ENCODE measurements around the gene MFNG. TPM values are rescaled to one million over a fixed set of nuclear protein-coding genes. Genes with fewer than 3 reads are reported as not detected.
A peak's percentile ranks its signal among the peaks of the same experiment; 100 is the strongest.

Gene MFNG
- total RNA-seq, 1 donor from 2014 or later = 166 TPM

DNA sequence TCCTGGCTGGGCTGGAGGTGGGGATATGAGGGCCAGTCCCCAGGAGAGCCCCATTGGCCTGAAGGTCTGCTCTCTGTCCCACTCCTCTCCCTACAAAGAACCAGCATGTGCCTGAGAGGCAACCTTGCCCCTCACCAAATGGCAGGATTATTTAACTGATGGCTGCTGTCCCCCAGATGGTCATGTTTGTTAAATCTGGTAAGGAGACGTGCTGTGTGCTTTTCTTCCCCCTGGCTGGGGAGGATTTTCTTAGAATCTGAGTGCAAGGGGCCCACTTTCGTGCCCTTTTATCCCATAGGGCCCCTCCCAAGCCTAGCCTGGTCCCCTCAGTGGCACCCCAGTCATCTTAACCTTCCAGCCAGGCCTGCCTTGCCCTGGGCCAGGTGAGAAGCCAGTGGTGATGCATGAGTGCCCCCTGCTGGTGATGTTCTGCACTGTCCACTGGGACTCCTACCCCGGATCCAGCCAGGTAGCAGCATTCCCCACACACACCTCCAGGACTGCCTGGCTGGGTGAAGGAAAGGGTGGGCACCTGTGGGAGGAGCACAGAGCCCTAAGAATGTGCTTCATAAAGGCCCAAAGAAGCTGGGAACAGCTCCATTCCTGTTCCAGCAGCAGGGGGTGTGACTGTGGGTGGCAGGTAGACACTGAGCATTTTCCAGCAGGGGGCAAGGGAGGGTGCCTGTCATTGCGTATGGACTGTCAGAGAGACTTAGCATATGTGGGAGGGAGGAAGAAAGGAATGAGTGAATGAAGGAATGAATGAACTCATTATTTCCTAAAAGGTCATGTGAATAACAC, 28.9 kb downstream of the MFNG start:
- H3K27me3 Mint-ChIP-seq (ENCODE audit: low read depth) = no peaks in the 10 kb centered on the region
- DNase-seq (ENCODE audit: low spot score) = peak; percentile 69
- peaks cover 5% of the 10 kb centered on the region for H3K36me3 Mint-ChIP-seq (ENCODE audit: low read depth)
- peaks cover 7% of the 10 kb centered on the region for H3K4me1 Mint-ChIP-seq (ENCODE audit: low read depth)
- no peak overlapping the region for H3K4me3 Mint-ChIP-seq (ENCODE audit: low read depth)
- H3K9me3 Mint-ChIP-seq = no peaks in the 10 kb centered on the region
- H3K27ac Mint-ChIP-seq = no peak overlapping the region
- intact Hi-C loops (cut with micrococcal nuclease) = loop anchor here (1.0 to 10.0 kb wide), 2 partner anchors 140 to 192 kb away; no protein-coding TSS in a partner anchor

DNA sequence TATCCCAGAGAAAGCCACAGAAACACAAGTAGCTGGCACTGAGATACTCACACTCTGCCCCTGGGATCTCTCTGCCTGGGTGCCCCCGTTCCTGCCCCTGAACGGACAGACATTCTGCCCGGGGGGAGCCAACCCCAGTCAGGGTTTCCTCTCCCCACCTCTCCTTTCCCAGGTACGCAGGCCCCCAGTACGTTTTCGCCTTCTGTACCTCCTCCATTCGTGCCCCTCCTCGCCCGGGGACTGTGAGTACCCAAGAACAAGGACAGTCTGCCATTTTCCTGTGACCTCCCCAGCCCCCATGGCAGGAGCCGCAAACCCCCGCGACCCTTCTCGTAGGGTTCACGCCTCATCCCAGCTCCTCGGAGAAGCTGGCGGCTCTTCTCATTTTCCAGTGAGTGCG, 29.8 kb downstream of the MFNG start:
- Mint-ChIP-seq H3K27me3 (ENCODE audit: low read depth) (no peaks in the 10 kb centered on the region), H3K4me3 (ENCODE audit: low read depth) (no peak overlapping the region), H3K4me1 (ENCODE audit: low read depth) (peaks cover 7% of the 10 kb centered on the region), H3K36me3 (ENCODE audit: low read depth) (peaks cover 5% of the 10 kb centered on the region), H3K27ac (no peak overlapping the region), H3K9me3 (no peaks in the 10 kb centered on the region)
- intact Hi-C loops (cut with micrococcal nuclease) = loop anchor here (10.0 kb wide), 1 partner anchor 192 kb away; no protein-coding TSS in a partner anchor
- DNase-seq (ENCODE audit: low spot score) = no peak

DNA sequence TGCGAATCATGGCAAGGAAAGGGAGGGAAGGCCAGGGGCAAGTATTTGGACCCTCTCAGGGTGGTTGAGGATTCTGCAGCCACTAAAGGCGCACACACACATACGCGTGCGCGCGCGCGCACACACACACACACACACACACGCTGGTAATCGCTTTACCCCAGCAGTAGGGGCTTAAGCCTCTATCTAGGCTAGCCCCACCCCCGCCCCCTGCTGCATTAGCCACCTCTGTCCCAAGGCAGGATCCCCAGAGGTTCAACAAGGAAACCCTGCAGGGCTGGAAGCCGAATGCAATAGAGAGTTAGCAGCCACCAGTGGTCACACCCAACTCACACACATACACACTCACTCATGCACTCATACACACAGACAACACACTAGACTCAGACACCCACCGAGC, 30.3 kb downstream of the MFNG start:
- Mint-ChIP-seq H3K27me3 (ENCODE audit: low read depth) (no peaks in the 10 kb centered on the region), H3K9me3 (no peaks in the 10 kb centered on the region), H3K4me3 (ENCODE audit: low read depth) (no peak overlapping the region), H3K4me1 (ENCODE audit: low read depth) (peaks cover 7% of the 10 kb centered on the region), H3K36me3 (ENCODE audit: low read depth) (peaks cover 5% of the 10 kb centered on the region), H3K27ac (no peak overlapping the region)
- no peak for DNase-seq (ENCODE audit: low spot score)
- intact Hi-C loops (cut with micrococcal nuclease) = loop anchor here (10.0 kb wide), 1 partner anchor 191 kb away; no protein-coding TSS in a partner anchor

DNA sequence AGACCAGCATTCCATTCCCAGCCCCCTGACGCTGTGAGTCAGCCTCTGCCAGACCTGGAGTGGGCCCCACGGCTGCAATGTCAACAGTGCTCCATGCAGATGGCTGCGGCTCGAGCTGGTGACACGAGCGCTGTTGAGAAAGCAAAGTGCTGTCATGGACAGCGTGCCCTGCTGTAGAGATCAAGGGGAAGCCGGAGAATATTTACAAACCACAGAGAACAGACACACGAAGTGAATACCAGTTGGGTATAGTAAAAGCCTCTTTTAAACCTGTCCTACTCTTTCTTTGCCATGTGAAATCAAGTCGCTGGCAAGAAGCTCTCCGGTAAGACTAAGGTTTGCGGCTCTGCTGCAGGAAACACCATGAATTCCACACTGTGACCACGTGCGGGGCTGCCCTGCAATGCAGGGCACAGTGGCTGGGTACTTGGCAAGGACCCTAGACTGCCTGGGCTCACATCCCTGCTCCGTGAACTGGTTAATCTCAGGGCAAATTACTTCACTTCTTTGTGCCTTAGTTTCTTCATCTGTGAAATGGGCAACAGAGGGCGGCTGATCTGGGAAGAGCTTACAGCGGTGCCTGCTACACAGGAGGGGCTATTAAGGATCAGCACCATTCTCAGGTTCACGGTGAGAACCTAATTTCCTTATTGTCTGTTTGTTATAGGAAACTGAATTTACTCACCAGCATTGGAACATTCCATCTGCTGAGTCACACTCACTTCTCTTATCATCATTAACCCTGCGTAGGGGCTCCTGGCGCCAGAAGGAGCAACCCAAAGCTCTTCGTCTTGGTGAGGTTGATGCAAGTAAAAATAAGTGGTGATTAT, 31.1 kb downstream of the MFNG start:
- no peaks in the 10 kb centered on the region for H3K36me3 Mint-ChIP-seq (ENCODE audit: low read depth)
- H3K27ac Mint-ChIP-seq = no peak overlapping the region
- H3K27me3 Mint-ChIP-seq (ENCODE audit: low read depth) = no peaks in the 10 kb centered on the region
- H3K4me1 Mint-ChIP-seq (ENCODE audit: low read depth) = peaks cover 13% of the 10 kb centered on the region
- no peaks in the 10 kb centered on the region for H3K9me3 Mint-ChIP-seq
- DNase-seq (ENCODE audit: low spot score) = no peak
- intact Hi-C loops (cut with micrococcal nuclease) = loop anchor here (10.0 kb wide), 1 partner anchor 190 kb away; no protein-coding TSS in a partner anchor
- no peak overlapping the region for H3K4me3 Mint-ChIP-seq (ENCODE audit: low read depth)

DNA sequence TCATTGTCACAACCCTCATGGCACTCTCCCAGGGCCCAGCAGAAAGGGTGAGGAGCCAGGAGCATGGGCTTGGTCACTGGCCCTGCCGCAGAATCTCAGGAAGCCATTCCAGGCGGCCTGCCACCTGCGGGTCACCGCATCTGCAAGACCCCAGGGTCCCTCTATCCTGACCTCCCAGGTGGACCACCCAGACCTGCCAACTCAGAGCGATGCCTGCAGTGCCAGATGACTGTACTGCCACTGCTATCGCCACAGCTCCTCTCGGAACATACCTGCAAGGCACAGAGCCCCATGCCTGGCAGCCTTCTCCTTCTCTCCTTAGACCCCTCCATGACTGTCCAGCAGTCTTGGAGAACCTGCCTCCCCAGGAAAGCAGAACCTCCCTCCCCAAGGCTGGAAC, 32.5 kb downstream of the MFNG start:
- Mint-ChIP-seq H3K9me3 (no peaks in the 10 kb centered on the region), H3K4me3 (ENCODE audit: low read depth) (no peak overlapping the region), H3K36me3 (ENCODE audit: low read depth) (no peaks in the 10 kb centered on the region), H3K27ac (no peak overlapping the region), H3K4me1 (ENCODE audit: low read depth) (peaks cover 13% of the 10 kb centered on the region), H3K27me3 (ENCODE audit: low read depth) (no peaks in the 10 kb centered on the region)
- no peak for DNase-seq (ENCODE audit: low spot score)
- intact Hi-C loops (cut with micrococcal nuclease) = loop anchor here (10.0 kb wide), 1 partner anchor 189 kb away; no protein-coding TSS in a partner anchor

DNA sequence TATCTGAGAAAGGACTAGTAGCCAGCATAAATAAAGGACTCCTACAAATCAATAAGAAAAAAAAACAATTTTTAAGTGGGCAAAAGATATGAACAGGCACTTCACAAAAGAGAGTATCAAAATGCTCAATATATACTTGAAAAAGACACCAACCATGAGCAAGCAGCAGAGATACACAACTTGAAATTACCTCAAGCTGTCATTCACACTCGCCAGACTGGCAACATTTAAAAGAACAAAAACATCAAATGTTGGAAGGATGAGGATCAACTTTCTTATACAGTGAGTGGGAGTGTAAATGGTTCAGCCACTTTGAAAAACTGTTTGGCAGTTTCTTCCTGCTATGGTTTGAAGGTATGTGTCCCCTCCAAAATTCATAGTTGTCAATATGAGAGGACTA, 35.0 kb downstream of the MFNG start:
- Mint-ChIP-seq H3K36me3 (ENCODE audit: low read depth) (no peaks in the 10 kb centered on the region), H3K4me3 (ENCODE audit: low read depth) (no peak overlapping the region), H3K27me3 (ENCODE audit: low read depth) (no peaks in the 10 kb centered on the region), H3K4me1 (ENCODE audit: low read depth) (peaks cover 8% of the 10 kb centered on the region), H3K27ac (no peak overlapping the region), H3K9me3 (no peaks in the 10 kb centered on the region)
- DNase-seq (ENCODE audit: low spot score) = no peak
- intact Hi-C loops (cut with micrococcal nuclease) = loop anchor here (10.0 kb wide), 1 partner anchor 186 kb away; no protein-coding TSS in a partner anchor

DNA sequence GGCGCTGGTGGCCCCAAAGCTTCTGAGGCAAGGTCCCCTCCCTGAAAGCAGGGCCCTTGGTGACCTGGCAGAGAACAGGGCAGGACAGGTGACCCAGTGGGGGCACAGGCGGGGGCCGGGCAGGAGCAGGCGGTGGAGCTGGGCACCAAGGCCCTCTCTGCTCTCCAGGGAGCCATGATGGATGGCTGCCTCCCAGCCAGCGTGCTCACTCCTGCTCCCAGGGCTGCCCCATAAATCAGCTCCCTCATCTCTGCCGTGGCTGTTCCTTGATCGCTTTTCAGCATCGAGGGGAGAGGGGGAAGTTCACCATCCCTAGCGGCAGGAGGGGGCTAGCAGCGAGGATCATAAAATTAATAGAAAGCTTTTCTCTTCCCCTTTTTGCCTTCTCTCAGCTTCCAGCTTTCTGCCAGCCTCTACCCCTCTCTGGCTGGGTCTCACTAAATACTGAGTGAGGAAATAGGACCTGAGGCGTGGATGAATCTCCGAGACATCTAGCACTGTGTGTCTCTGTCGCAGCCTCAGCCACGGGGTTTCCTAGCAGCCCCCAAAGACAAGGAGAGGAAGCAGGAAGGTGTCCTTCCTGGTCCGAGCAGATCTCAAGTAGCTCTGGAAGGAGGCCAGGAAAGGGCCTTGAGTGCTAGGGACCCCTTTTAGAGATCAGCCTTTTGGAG, 36.7 kb downstream of the MFNG start:
- H3K27ac Mint-ChIP-seq = no peak overlapping the region
- no peaks in the 10 kb centered on the region for H3K27me3 Mint-ChIP-seq (ENCODE audit: low read depth)
- no peak for DNase-seq (ENCODE audit: low spot score)
- H3K9me3 Mint-ChIP-seq = no peaks in the 10 kb centered on the region
- H3K4me1 Mint-ChIP-seq (ENCODE audit: low read depth) = peaks cover 6% of the 10 kb centered on the region
- H3K4me3 Mint-ChIP-seq (ENCODE audit: low read depth) = no peak overlapping the region
- intact Hi-C loops (cut with micrococcal nuclease) = loop anchor here (10.0 kb wide), 1 partner anchor 185 kb away; no protein-coding TSS in a partner anchor
- H3K36me3 Mint-ChIP-seq (ENCODE audit: low read depth) = no peaks in the 10 kb centered on the region

DNA sequence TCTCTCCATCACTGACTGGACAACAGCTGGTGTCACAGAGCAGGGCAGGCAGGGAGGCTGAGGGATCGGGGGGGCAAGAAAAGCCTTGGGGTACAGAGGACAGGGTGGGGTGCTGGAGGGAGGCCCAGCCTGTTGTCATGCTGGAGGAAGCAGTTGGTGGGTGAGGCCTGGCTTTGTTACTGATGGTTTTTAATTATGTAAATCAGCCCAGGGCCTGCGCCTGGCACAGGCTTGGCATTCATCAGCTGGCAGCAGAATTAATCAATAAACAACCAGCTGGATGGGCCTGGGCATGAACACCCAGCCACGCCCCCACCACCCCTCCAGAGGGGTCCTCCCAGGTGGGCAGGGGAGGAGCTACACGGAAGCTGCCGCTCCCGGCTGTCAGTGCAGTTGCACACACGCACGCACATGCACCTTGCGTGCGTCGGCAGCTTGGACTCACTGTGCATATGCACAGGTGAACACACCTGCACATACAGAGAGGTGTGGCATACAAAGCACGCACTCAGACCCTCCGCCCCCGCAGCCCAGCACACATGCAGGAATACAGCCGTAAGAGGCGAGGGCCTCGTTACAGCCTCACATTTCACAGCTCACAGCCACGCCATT, 37.6 kb downstream of the MFNG start:
- intact Hi-C loops (cut with micrococcal nuclease) = no loop called here

DNA sequence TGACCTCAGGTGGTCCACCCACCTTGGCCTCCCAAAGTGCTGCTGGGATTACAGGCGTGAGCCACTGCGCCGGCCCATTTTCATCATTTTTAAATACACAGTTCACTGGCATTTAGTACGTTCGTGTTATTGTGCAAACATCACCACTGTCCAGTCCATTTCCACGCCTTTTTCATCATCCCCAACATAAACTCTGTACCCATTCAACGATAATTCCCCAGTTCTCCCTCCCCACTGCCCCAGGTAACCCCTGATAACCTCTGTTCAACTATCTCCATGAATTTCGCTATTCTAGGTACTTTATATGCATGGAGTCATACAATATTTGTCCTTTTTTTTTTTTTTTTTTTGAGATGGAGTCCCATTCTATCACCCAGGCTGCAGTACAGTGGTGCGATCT, 40.7 kb downstream of the MFNG start:
- Mint-ChIP-seq H3K4me1 (ENCODE audit: low read depth) (peaks cover 9% of the 10 kb centered on the region), H3K27ac (no peak overlapping the region), H3K36me3 (ENCODE audit: low read depth) (no peaks in the 10 kb centered on the region), H3K4me3 (ENCODE audit: low read depth) (no peak overlapping the region), H3K27me3 (ENCODE audit: low read depth) (peaks cover 3% of the 10 kb centered on the region), H3K9me3 (peaks cover 5% of the 10 kb centered on the region)
- DNase-seq (ENCODE audit: low spot score) = no peak
- intact Hi-C loops (cut with micrococcal nuclease) = no loop called here

More for the DNA sequence above, 37.6 kb downstream of the MFNG start:
- Mint-ChIP-seq H3K4me1 (ENCODE audit: low read depth) (peaks cover 6% of the 10 kb centered on the region), H3K36me3 (ENCODE audit: low read depth) (no peaks in the 10 kb centered on the region), H3K27me3 (ENCODE audit: low read depth) (no peaks in the 10 kb centered on the region), H3K27ac (no peak overlapping the region), H3K9me3 (no peaks in the 10 kb centered on the region), H3K4me3 (ENCODE audit: low read depth) (no peak overlapping the region)
- DNase-seq (ENCODE audit: low spot score) = no peak

DNA sequence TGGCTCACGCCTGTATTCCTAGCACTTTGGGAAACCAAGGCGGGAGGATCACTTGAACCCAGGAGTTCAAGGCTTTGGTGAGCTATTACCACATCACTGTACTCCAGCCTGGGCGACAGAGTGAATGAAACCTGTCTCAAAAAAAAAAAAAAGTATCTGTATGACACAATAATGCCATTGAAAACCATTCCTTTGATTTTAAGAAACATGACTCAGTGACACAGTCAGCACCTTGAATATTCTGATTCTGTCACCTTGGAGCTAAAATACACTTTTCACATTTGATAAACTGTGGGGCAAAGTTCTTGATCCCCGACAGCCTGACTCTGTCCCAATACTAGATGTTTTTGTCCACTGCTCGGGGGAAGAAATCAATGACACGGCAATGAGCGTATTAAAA, 42.2 kb downstream of the MFNG start:
- no peak overlapping the region for H3K4me3 Mint-ChIP-seq (ENCODE audit: low read depth)
- peaks cover 8% of the 10 kb centered on the region for H3K27me3 Mint-ChIP-seq (ENCODE audit: low read depth)
- peaks cover 5% of the 10 kb centered on the region for H3K9me3 Mint-ChIP-seq
- no peaks in the 10 kb centered on the region for H3K36me3 Mint-ChIP-seq (ENCODE audit: low read depth)
- no peak overlapping the region for H3K27ac Mint-ChIP-seq
- no peak for DNase-seq (ENCODE audit: low spot score)
- H3K4me1 Mint-ChIP-seq (ENCODE audit: low read depth) = peaks cover 5% of the 10 kb centered on the region
- intact Hi-C loops (cut with micrococcal nuclease) = no loop called here

DNA sequence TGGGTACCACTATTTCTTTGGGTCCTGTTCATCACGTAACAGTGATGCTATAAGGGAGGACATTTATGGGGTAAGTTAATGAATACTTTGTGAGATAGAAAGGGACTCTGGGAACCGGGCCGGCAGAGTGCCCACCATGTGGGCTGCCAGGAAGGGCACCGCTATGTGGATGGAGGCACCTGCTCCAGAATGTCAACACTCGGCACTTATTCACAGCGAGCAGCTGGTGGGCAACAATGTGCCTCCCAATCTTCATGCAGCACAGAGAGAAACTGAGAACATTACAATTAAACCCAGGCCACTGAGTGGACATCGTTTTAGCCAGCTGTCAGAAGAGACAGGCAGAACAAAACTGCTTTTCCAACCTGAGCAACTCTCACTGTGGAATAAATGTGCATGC, 43.1 kb downstream of the MFNG start:
- DNase-seq (ENCODE audit: low spot score) = no peak

DNA sequence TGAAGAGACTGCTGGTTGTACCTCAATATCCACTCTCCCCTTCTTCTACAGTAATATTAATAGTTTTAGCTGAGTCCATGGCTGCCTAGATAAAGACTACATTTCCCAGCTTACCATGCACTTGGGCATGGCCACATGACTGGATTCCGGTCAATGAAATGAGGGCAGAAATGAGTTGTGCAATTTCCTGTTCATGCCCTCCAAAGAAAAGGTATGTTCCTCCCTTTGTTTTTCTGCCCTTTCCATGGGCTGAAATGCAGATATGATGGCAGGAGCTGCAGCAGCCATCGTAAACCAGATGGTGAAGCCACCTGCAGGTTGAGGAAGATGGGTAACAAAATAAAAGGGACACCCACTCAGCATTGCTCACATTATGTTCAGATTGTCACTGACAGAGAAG, 43.6 kb downstream of the MFNG start:
- H3K4me1 Mint-ChIP-seq (ENCODE audit: low read depth) = peaks cover 5% of the 10 kb centered on the region
- H3K36me3 Mint-ChIP-seq (ENCODE audit: low read depth) = no peaks in the 10 kb centered on the region
- DNase-seq (ENCODE audit: low spot score) = no peak
- no peak overlapping the region for H3K27ac Mint-ChIP-seq
- H3K27me3 Mint-ChIP-seq (ENCODE audit: low read depth) = peaks cover 10% of the 10 kb centered on the region
- peaks cover 5% of the 10 kb centered on the region for H3K9me3 Mint-ChIP-seq
- H3K4me3 Mint-ChIP-seq (ENCODE audit: low read depth) = no peak overlapping the region
- intact Hi-C loops (cut with micrococcal nuclease) = no loop called here

More for the DNA sequence above, 43.1 kb downstream of the MFNG start:
- Mint-ChIP-seq H3K4me1 (ENCODE audit: low read depth) (peaks cover 5% of the 10 kb centered on the region), H3K4me3 (ENCODE audit: low read depth) (no peak overlapping the region), H3K27ac (no peak overlapping the region), H3K27me3 (ENCODE audit: low read depth) (peaks cover 10% of the 10 kb centered on the region), H3K36me3 (ENCODE audit: low read depth) (no peaks in the 10 kb centered on the region), H3K9me3 (peaks cover 5% of the 10 kb centered on the region)
- intact Hi-C loops (cut with micrococcal nuclease) = no loop called here

All from activated T-helper 2 cell treated with anti-CD3 and anti-CD28 coated beads, Interferon-gamma antibody, Interleukin-2, Interleukin-4, amounts not matched to agents 10 μg/mL and 5 μg/mL and 100 μg/mL, durations not matched to agents 14 hours and 24 hours and 36 hours (primary cell).